ENCODE measurements around the gene TAP2. TPM values are rescaled to one million over a fixed set of nuclear protein-coding genes. Genes with fewer than 3 reads are reported as not detected.
A peak's percentile ranks its signal among the peaks of the same experiment; 100 is the strongest.
"Not testable (repeated sequence)": the region's sequence is repeated elsewhere in the genome, so short reads cannot be mapped to it uniquely, and the experiment has no call there.

Gene TAP2
- polyA plus RNA-seq, 2 of the 4 experiments (the other 2 are of a cell fraction) = 11.4 to 15.9 TPM

DNA sequence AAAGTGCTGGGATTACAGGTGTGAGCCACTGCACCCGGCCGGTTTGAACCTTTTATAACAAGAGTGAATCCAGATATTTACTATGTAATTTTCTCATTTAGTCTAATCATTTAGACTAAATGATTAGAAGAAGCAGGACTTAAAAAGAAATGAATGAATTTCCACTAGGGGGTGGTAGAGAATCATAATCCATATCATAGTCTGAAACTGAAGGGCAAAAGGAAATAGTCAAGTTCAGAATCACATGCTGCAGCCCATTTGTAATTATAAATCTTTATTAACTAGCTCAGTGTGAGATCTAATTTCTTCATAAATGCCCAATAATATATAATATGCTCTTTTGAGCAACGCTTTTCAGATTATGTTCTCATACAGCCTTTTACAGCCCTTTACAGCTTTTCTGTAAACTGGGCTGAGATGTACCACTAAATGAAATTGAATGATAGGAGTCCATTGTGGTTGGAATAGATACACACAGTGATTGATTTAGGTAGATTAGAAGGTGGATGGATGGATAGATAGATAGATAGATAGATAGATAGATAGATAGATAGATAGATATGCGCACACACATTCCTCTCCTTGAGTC is 47.3 kb upstream of the TAP2 start:
- Histone ChIP-seq H3K9me3 (no peaks in the 10 kb centered on the region), H3K4me2 (no peak overlapping the region), H3K4me1 (peaks cover 16% of the 10 kb centered on the region), H3K4me3 (no peak overlapping the region), H3K27ac (0 out of 6 replicates have a peak overlapping the region, but pooled peaks of 1 of the 2 experiments have one; percentile 5)
- ChIA-PET CTCF (interaction anchor here (0.7 to 5.3 kb wide), 40 partner anchors 8 to 363 kb away, joined by 3 to 37 read pairs (median 4); partner anchors contain the start of genes HLA-DMA, HLA-DMB and TAP2), POLR2A (no interaction called here)
- ATAC-seq (peak in 1 of 2 experiments; percentile 76; a peak in 3 of 6 replicates), FAIRE-seq (no peak), DNase-seq (ENCODE audit: low read depth in 1 of 2, low spot score in 1 of 2) (peak; percentile 39 to 66)
- no peak for TF ChIP-seq HEYL (CRISPR knock-in tag; IDR thresholded peaks at IDR 0.05)
- no peak for TF ChIP-seq EHF (CRISPR knock-in tag; IDR thresholded peaks at IDR 0.05)
- peak; percentile 88 for TF ChIP-seq SMC3 (IDR thresholded peaks at IDR 0.05)
- TF ChIP-seq, protein P1, sequence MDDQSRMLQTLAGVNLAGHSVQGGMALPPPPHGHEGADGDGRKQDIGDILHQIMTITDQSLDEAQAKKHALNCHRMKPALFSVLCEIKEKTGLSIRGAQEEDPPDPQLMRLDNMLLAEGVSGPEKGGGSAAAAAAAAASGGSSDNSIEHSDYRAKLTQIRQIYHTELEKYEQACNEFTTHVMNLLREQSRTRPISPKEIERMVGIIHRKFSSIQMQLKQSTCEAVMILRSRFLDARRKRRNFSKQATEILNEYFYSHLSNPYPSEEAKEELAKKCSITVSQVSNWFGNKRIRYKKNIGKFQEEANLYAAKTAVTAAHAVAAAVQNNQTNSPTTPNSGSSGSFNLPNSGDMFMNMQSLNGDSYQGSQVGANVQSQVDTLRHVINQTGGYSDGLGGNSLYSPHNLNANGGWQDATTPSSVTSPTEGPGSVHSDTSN (IDR thresholded peaks at IDR 0.05) = no peak
- TF ChIP-seq HDAC2 (IDR thresholded peaks at IDR 0.05) = no peak
- TF ChIP-seq, protein P2, sequence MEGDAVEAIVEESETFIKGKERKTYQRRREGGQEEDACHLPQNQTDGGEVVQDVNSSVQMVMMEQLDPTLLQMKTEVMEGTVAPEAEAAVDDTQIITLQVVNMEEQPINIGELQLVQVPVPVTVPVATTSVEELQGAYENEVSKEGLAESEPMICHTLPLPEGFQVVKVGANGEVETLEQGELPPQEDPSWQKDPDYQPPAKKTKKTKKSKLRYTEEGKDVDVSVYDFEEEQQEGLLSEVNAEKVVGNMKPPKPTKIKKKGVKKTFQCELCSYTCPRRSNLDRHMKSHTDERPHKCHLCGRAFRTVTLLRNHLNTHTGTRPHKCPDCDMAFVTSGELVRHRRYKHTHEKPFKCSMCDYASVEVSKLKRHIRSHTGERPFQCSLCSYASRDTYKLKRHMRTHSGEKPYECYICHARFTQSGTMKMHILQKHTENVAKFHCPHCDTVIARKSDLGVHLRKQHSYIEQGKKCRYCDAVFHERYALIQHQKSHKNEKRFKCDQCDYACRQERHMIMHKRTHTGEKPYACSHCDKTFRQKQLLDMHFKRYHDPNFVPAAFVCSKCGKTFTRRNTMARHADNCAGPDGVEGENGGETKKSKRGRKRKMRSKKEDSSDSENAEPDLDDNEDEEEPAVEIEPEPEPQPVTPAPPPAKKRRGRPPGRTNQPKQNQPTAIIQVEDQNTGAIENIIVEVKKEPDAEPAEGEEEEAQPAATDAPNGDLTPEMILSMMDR (IDR thresholded peaks at IDR 0.05) = peak; percentile 66
- TF ChIP-seq RAD21 (conservative IDR thresholded peaks at IDR 0.05 in 1 of 2, IDR thresholded peaks at IDR 0.05 in 1 of 2) = peak; percentile 80 to 82
- TF ChIP-seq MAZ (IDR thresholded peaks at IDR 0.05; ENCODE audit: borderline replicate concordance, low read depth, low read length) = no peak
- no peak for TF ChIP-seq POLR2A (IDR thresholded peaks at IDR 0.05; ENCODE audit: low read length)
- 25% methylated on average over 4 of the region's 4 CpGs for WGBS (ENCODE audit: missing lambda C conversion rate)

DNA sequence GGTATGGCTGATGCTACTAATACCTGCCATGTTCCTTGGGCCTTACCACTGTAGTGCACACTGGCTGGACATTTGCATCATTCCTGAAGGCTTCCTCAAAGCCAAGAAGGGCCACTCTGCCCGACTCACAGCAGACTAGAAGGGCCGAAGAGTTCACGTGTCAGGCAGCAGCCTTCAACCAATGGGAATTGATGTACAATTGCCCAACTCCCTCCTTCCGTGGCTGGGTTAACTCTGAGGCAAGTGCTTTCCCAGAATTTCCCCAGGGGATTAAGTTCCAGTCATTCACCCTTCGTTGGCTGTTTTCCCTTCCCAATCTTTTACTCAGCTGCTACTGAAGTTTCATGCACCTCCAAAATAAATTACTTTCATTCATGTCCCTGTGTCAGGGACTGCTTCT is 45.2 kb upstream of the TAP2 start:
- Histone ChIP-seq H3K27ac (no peak overlapping the region), H3K4me3 (no peak overlapping the region), H3K4me2 (no peak overlapping the region), H3K9me3 (no peaks in the 10 kb centered on the region), H3K4me1 (peaks cover 16% of the 10 kb centered on the region)
- DNase-seq (ENCODE audit: low read depth in 1 of 2, low spot score in 1 of 2) (no peak), FAIRE-seq (no peak), ATAC-seq (no peak; a peak in 1 of 6 replicates)
- TF ChIP-seq TFCP2L1 (CRISPR knock-in tag; IDR thresholded peaks at IDR 0.05) (no peak), POLR2AphosphoS2 (conservative IDR thresholded peaks at IDR 0.05; ENCODE audit: low read length) (no peak), FOSL2 (IDR thresholded peaks at IDR 0.05) (no peak), FOSL2 (CRISPR knock-in tag; IDR thresholded peaks at IDR 0.05) (no peak), CHD4 (IDR thresholded peaks at IDR 0.05; ENCODE audit: borderline replicate concordance) (no peak)
- TF ChIP-seq, protein P3, sequence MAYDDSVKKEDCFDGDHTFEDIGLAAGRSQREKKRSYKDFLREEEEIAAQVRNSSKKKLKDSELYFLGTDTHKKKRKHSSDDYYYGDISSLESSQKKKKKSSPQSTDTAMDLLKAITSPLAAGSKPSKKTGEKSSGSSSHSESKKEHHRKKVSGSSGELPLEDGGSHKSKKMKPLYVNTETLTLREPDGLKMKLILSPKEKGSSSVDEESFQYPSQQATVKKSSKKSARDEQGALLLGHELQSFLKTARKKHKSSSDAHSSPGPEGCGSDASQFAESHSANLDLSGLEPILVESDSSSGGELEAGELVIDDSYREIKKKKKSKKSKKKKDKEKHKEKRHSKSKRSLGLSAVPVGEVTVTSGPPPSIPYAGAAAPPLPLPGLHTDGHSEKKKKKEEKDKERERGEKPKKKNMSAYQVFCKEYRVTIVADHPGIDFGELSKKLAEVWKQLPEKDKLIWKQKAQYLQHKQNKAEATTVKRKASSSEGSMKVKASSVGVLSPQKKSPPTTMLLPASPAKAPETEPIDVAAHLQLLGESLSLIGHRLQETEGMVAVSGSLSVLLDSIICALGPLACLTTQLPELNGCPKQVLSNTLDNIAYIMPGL (CRISPR knock-in tag; IDR thresholded peaks at IDR 0.05; ENCODE audit: borderline replicate concordance) = no peak
- TF ChIP-seq, protein P1 (IDR thresholded peaks at IDR 0.05) = no peak
- CTCF ChIA-PET = interaction anchor here (0.8 to 5.3 kb wide), 2 partner anchors 16 to 102 kb away, joined by 3 to 37 read pairs; no protein-coding TSS in a partner anchor
- POLR2A ChIA-PET = no interaction called here
- 36% methylated on average over 5 of the region's 5 CpGs for WGBS (ENCODE audit: missing lambda C conversion rate)

DNA sequence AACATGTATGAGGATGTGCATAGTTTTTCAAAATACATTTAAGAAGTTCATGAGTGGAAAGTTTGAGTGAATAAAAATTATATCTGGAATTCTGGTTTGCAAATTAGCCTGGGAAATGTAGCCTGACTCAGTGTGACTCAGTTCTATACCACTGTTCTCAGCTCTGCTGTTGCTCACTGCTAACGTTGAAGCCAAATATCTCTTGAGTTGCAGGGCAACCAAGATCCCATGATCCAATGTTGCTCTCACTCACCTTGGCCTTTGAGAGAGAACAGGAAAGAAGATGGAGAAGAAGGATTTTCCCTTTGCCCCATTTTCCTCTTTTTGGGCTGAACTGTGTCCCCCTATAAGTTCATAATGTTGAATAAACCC is 44.3 kb upstream of the TAP2 start:
- WGBS (ENCODE audit: missing lambda C conversion rate) = 9% methylated on average over 1 of the region's 1 CpG
- no peak overlapping the region for H3K4me2 ChIP-seq
- no peak for ATAC-seq
- CTCF ChIA-PET = interaction anchor here (0.9 to 5.3 kb wide), 6 partner anchors 15 to 103 kb away, joined by 3 to 37 read pairs (median 4); partner anchors contain the start of genes HLA-DMA and TAP2
- H3K9me3 ChIP-seq = no peaks in the 10 kb centered on the region
- POLR2A ChIA-PET = interaction anchor here (1.2 kb wide), 1 partner anchor 89 kb away, joined by 3 read pairs; no protein-coding TSS in a partner anchor
- H3K27ac ChIP-seq = no peak overlapping the region
- no peak overlapping the region for H3K4me3 ChIP-seq
- no peak for TF ChIP-seq RFX5 (IDR thresholded peaks at IDR 0.05)
- no peak for TF ChIP-seq RAD21 (conservative IDR thresholded peaks at IDR 0.05 in 1 of 2, IDR thresholded peaks at IDR 0.05 in 1 of 2)
- H3K4me1 ChIP-seq = peaks cover 16% of the 10 kb centered on the region
- no peak for DNase-seq (ENCODE audit: low read depth in 1 of 2, low spot score in 1 of 2)
- no peak for FAIRE-seq

DNA sequence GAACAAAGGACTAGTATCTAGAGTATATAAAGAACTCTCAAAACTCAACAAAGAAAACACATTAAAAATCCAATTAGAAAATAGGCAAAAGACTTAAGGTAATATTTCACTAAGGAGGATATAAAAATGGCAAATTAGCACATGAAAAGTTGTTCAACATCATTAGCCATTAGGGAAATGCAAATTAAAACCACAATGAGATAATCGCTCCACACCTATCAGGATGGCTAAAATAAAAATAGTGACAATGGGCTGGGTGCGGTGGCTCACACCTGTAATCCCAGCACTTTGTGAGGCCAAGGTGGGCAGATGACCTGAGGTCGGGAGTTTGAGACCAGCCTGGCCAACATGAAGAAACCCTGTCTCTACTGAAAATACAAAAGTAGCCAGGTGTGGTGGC is 42.4 kb upstream of the TAP2 start:
- H3K4me2 ChIP-seq; H3K27ac ChIP-seq; ATAC-seq; POLR2A ChIA-PET; DNase-seq (ENCODE audit: low read depth in 1 of 2, low spot score in 1 of 2); H3K9me3 ChIP-seq; FAIRE-seq; H3K4me3 ChIP-seq; H3K4me1 ChIP-seq: not testable (repeated sequence)
- 74% methylated on average over 3 of the region's 3 CpGs for WGBS (ENCODE audit: missing lambda C conversion rate)
- CTCF ChIA-PET = interaction anchor here (0.7 to 3.6 kb wide), 8 partner anchors 13 to 1551 kb away, joined by 3 to 20 read pairs (median 4); partner anchors contain the start of gene TAP2
